PC-3 (cell line): Measurements from ENCODE around the gene DBH. TPM values are rescaled to one million over a fixed set of nuclear protein-coding genes. Genes with fewer than 3 reads are reported as not detected.

Source experiments
- ATAC-seq: fragments of 200-7000 bp; cut with Tn5 transposase; 2 replicates; pipeline ENCODE4 v1.9.1; 2020; ENCODE audit warnings: mild to moderate bottlenecking, moderate library complexity
- BruUV-seq: library from RNA; stranded (reverse); fragments of 400-500 nt; replicated peaks from 2 replicates; lab custom pipeline; 2021; lab: Mats Ljungman, UMichigan
- CTCF ChIA-PET: fragments of 300-600 bp; sonication (Branson Sonifier 250); formaldehyde crosslinking; loops from one replicate; lab custom pipeline; 2022; ENCODE audit warnings: antibody characterized with exemption; lab: Charles Lee
- POLR2A ChIA-PET: fragments of 300-600 bp; sonication (Branson Sonifier 250); formaldehyde crosslinking; loops from one replicate; lab custom pipeline; 2022; ENCODE audit warnings: antibody characterized with exemption; ENCODE audit not compliant: unreplicated experiment; lab: Charles Lee
- DNase-seq: peaks from one replicate; pipeline ENCODE4 v3.0.0-alpha.2; 2015
- H2AFZ ChIP-seq: fragments of 300-600 bp; sonication (generic); 2 replicates; pipeline ENCODE4 v1.6.0; 2016; ENCODE audit warnings: antibody characterized with exemption, low read length
- H3F3A ChIP-seq: fragments of 300-600 bp; sonication (generic); one replicate; pipeline ENCODE4 v1.6.0; 2017; ENCODE audit warnings: antibody characterized with exemption, low read length, control low read depth, mild to moderate bottlenecking; ENCODE audit not compliant: unreplicated experiment
- H3K27ac ChIP-seq: fragments of 300-600 bp; sonication (generic); 2 replicates; pipeline ENCODE4 v1.5.1; 2016; ENCODE audit warnings: mild to moderate bottlenecking, low read length
- H3K27me3 ChIP-seq: fragments of 300-600 bp; sonication (generic); 2 replicates; pipeline ENCODE4 v1.6.1; 2016; ENCODE audit warnings: low read length, mixed read lengths
- H3K36me3 ChIP-seq: fragments of 300-600 bp; sonication (generic); 2 replicates; pipeline ENCODE4 v1.6.1; 2016; ENCODE audit warnings: low read depth, mixed run types, low read length, mixed read lengths
- H3K4me1 ChIP-seq: fragments of 300-600 bp; sonication (generic); 2 replicates; pipeline ENCODE4 v1.5.1; 2016; ENCODE audit warnings: low read length; ENCODE audit not compliant: insufficient read depth
- H3K4me2 ChIP-seq: fragments of 300-600 bp; sonication (generic); 2 replicates; pipeline ENCODE4 v1.6.0; 2016; ENCODE audit warnings: low read length
- H3K4me3 ChIP-seq: fragments of 300-600 bp; sonication (generic); 2 replicates; pipeline ENCODE4 v1.5.1; 2016; ENCODE audit warnings: mild to moderate bottlenecking, low read length, mixed read lengths
- H3K79me2 ChIP-seq: fragments of 300-600 bp; sonication (generic); 2 replicates; pipeline ENCODE4 v1.6.1; 2017; ENCODE audit warnings: low read length, mixed read lengths
- H3K9ac ChIP-seq: fragments of 300-600 bp; sonication (generic); 2 replicates; pipeline ENCODE4 v1.6.0; 2016; ENCODE audit warnings: mild to moderate bottlenecking, low read length
- H3K9me2 ChIP-seq: fragments of 300-600 bp; sonication (generic); replicated peaks from 2 replicates; pipeline ENCODE4 v1.6.1; 2016; ENCODE audit warnings: mixed run types, low read length, mixed read lengths
- H3K9me3 ChIP-seq: fragments of 300-600 bp; sonication (generic); 2 replicates; pipeline ENCODE4 v1.6.1; 2016; ENCODE audit warnings: low read length, mixed read lengths
- H4K20me1 ChIP-seq: fragments of 300-600 bp; sonication (generic); 2 replicates; pipeline ENCODE4 v1.6.1; 2016; ENCODE audit warnings: low read length, mixed read lengths
- EZH2 ChIP-seq: fragments of 300-600 bp; sonication (generic); IDR thresholded peaks from one replicate; pipeline ENCODE4 v1.6.1; 2017; ENCODE audit warnings: antibody characterized with exemption, mild to moderate bottlenecking, low read length; ENCODE audit not compliant: unreplicated experiment
- EZH2phosphoT487 ChIP-seq: fragments of 300-600 bp; sonication (generic); IDR thresholded peaks from 2 replicates; pipeline ENCODE4 v1.6.1; 2018; ENCODE audit warnings: mild to moderate bottlenecking, antibody characterized with exemption, low read length, borderline replicate concordance
- intact Hi-C: fragments of 100-400 bp; cut with micrococcal nuclease; formaldehyde crosslinking; loops from 2 replicates; pipeline ENCODE4 v1.9.0; 2023
- total RNA-seq: library from RNA; depleted of rRNA; stranded (reverse); fragments of >200 nt; gene quantifications from 2 replicates; pipeline ENCODE4 v1.2.3, GENCODE V29; 2014
- TF ChIP-seq, protein P1 (sequence below): fragments of 300-600 bp; sonication (generic); conservative IDR thresholded peaks from 2 replicates; pipeline ENCODE4 v1.5.1; 2017; ENCODE audit warnings: antibody characterized with exemption, low read depth, mild to moderate bottlenecking, low read length

DBH gene
- total RNA-seq, 1 experiment from 2014 or later = not detected

DNA sequence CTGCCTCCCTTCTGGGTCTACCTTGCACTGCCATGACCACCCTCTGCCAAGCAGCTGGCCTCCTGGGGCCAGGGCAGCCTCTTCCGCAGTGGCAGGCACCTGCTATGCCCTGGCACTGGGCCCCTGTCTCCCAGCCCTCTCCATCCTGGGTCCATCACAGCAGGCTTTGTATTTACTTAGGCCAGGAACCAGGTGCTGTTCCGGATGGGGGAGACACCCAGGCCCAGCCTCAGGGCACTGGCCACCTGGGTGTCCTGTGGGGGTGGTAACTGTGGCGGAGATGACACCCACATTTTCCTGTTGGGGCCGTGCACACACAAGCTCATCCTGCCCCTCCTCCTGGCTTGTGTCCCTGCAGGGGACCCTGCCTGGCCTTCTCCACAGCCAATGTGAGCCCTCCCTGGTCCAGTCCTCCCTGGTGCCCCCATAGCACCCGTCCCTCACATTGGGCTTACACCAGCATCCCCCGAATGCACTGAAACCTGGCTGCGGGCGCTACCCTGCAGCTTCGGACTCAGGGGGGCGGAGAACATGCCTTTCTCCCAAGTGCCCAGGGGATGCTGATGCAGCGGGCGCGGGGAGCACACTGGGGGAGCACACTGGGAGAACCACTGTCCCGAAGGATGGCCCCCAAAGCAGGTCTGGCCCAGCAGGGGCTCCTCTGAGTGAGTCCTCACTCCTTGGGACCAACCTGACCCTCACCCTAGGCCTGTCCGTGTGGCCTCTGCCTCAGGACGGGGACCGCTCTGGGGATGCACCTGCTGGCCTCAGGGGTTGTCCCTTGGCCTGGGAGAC is 44.9 kb upstream of the DBH start:
- intact Hi-C loops = no loop called here
- Histone ChIP-seq H3K27ac (no peak overlapping the region), H3K27me3 (peaks cover 5% of the 10 kb centered on the region), H3K9ac (no peak overlapping the region), H3K79me2 (no peaks in the 10 kb centered on the region), H3K4me2 (no peak overlapping the region), H3K4me3 (no peak overlapping the region), H4K20me1 (no peaks in the 10 kb centered on the region), H3F3A (no peaks in the 10 kb centered on the region), H3K36me3 (no peaks in the 10 kb centered on the region), H3K9me3 (no peaks in the 10 kb centered on the region), H3K4me1 (no peaks in the 10 kb centered on the region), H3K9me2 (no peaks in the 10 kb centered on the region), H2AFZ (no peak overlapping the region)
- ATAC-seq = no peak
- ChIA-PET POLR2A (no interaction called here), CTCF (no interaction called here)
- TF ChIP-seq, protein P1, sequence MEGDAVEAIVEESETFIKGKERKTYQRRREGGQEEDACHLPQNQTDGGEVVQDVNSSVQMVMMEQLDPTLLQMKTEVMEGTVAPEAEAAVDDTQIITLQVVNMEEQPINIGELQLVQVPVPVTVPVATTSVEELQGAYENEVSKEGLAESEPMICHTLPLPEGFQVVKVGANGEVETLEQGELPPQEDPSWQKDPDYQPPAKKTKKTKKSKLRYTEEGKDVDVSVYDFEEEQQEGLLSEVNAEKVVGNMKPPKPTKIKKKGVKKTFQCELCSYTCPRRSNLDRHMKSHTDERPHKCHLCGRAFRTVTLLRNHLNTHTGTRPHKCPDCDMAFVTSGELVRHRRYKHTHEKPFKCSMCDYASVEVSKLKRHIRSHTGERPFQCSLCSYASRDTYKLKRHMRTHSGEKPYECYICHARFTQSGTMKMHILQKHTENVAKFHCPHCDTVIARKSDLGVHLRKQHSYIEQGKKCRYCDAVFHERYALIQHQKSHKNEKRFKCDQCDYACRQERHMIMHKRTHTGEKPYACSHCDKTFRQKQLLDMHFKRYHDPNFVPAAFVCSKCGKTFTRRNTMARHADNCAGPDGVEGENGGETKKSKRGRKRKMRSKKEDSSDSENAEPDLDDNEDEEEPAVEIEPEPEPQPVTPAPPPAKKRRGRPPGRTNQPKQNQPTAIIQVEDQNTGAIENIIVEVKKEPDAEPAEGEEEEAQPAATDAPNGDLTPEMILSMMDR = no peak
- TF ChIP-seq EZH2 = no peak
- TF ChIP-seq EZH2phosphoT487 = no peak
- BruUV-seq = no TSS peak
- no peak for DNase-seq

DNA sequence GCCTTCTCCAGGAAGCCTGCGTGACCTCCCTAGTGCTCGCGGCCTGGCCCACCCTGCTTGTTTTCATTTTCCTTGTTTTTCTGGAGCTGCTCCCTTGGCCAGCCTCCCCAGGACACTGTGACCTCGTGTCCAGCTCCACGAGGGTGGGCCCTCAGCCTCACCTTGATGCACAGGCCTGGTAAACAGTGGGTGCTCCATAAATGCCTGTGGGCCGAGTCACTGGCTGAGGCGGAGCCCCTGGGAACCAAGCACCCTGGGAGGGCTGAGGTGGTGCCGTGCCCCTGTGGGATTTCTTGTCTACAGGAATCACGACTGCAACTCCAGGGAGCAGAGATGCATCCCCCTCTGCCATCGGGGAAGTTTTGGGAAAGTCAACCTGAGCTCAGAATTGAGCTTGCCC is 44.2 kb upstream of the DBH start:
- H3K4me2 ChIP-seq = no peak overlapping the region
- ATAC-seq = no peak; the same call in 1 of the 2 replicates

More for the DNA sequence above, 44.2 kb upstream of the DBH start:
- Histone ChIP-seq H3K79me2 (no peaks in the 10 kb centered on the region), H4K20me1 (no peaks in the 10 kb centered on the region), H2AFZ (no peak overlapping the region), H3K27ac (no peak overlapping the region), H3K27me3 (no peaks in the 10 kb centered on the region), H3K36me3 (no peaks in the 10 kb centered on the region), H3K4me1 (no peaks in the 10 kb centered on the region), H3K4me3 (no peak overlapping the region), H3F3A (no peaks in the 10 kb centered on the region), H3K9me2 (no peaks in the 10 kb centered on the region), H3K9me3 (no peaks in the 10 kb centered on the region), H3K9ac (no peak overlapping the region)
- TF ChIP-seq EZH2 (no peak), EZH2phosphoT487 (no peak)
- TF ChIP-seq, protein P1 = no peak
- CTCF ChIA-PET = no interaction called here
- BruUV-seq = no TSS peak
- no peak for DNase-seq
- POLR2A ChIA-PET = no interaction called here
- intact Hi-C loops = no loop called here
